Heart right ventricle (tissue), 16 donors: ENCODE results near the gene ZNF205. TPM values are rescaled to one million over a fixed set of nuclear protein-coding genes. Genes with fewer than 3 reads are reported as not detected.
A peak's percentile ranks its signal among the peaks of the same experiment; 100 is the strongest.

Source experiments
- ATAC-seq, 8 donors: fragments of 200-7000 bp; cut with Tn5 transposase; one replicate each; pipeline ENCODE4 v1.9.1; 2020; ENCODE audit warnings: mild to moderate bottlenecking in 8 of 8, moderate library complexity in 8 of 8, moderate number of reproducible peaks in 1 of 8
- DNase-seq, 2 donors: peaks; one replicate each; pipeline ENCODE4 v3.0.0-alpha.2; 2020
- H3K27ac ChIP-seq, 10 donors: fragments of 200-600 bp; sonication (generic) in 2 of 10; one replicate each; pipeline versions ENCODE4 v1.5.0 to v1.8.0; 2020 to 2022; ENCODE audit warnings: mild to moderate bottlenecking in 3 of 10
- H3K27me3 ChIP-seq, 7 donors: fragments of 200-600 bp; one replicate each; pipeline ENCODE4 v1.8.0; 2021 to 2022; ENCODE audit warnings: mild to moderate bottlenecking in 2 of 7
- H3K36me3 ChIP-seq, 9 donors: fragments of 200-600 bp; sonication (generic) in 1 of 9; one replicate each; pipeline versions ENCODE4 v1.5.0 to v1.8.0; 2020 to 2022; ENCODE audit warnings: mild to moderate bottlenecking in 2 of 9
- H3K4me1 ChIP-seq, 9 donors: fragments of 200-600 bp; sonication (generic) in 1 of 9; one replicate each; pipeline versions ENCODE4 v1.5.0 to v1.8.0; 2020 to 2022; ENCODE audit warnings: mild to moderate bottlenecking in 4 of 9
- H3K4me3 ChIP-seq, 10 donors: fragments of 200-600 bp; sonication (generic) in 2 of 10; one replicate each; pipeline versions ENCODE4 v1.5.0 to v1.8.0; 2020 to 2022; ENCODE audit warnings: mild to moderate bottlenecking in 7 of 10, moderate library complexity in 2 of 10
- H3K9me3 ChIP-seq, 11 donors: fragments of 200-600 bp in 10 of 11; sonication (generic) in 2 of 11; one replicate each; pipeline versions ENCODE4 v1.5.0 to v1.8.0; 2013 to 2022; ENCODE audit warnings: mild to moderate bottlenecking in 2 of 11, control low read depth in 1 of 11, moderate library complexity in 1 of 11
- WGBS, 2 donors: extraction: QIAGEN DNeasy Blood & Tissue Kit; methylation state at CpG; one replicate each; pipeline ENCODE4 v1.1.7; 2013; ENCODE audit warnings: inconsistent platforms in 1 of 2; 5-methylcytosine and 5-hydroxymethylcytosine counted together
- intact Hi-C, 10 donors: fragments of 100-400 bp; cut with DNase I; formaldehyde crosslinking; loops; one replicate each; pipeline versions ENCODE4 v1.11.1 to v1.14.2; 2022
- polyA plus RNA-seq, 2 donors: library from polyadenylated mRNA; stranded (reverse); fragments of 200-250 nt; gene quantifications; one replicate each; pipeline ENCODE4 v1.2.3, GENCODE V29; 2013
- total RNA-seq, 10 donors: library from RNA; stranded (reverse); fragmentation: NEBNext Ultra II Directional in 3 of 10; extraction: Animal tissue kit (Norgen Biotek cat#: 25700) in 3 of 10; gene quantifications; one replicate each; pipeline versions ENCODE4 v1.2.1 to v1.2.4, GENCODE V29; 2021 to 2023
- TF ChIP-seq, protein P1 (sequence below), 9 donors: fragments of 200-600 bp; sonication (generic) in 2 of 9; IDR thresholded peaks; one replicate each; pipeline versions ENCODE4 v1.5.0 to v1.8.0; 2021 to 2022; ENCODE audit warnings: antibody characterized with exemption in 9 of 9, mild to moderate bottlenecking in 5 of 9, moderate library complexity in 1 of 9
- donor health status: Arrhythmogenic right ventricular cardiomyopathy.
- donor health status: ischemic (EF 13 %, LVEDD 7.1; RV severe dilation, severe dysfunction).
- donor health status: healthy with polysubstance abuse.
- donor health status: DM: no; HTN: yes; CAD: no.
- donor health status: DM: no; HTN: no; CAD: no.
- donor health status: ischemic (EF 25% LVEDD 6.9; RV normal size, moderate dysfunction).
- donor health status: ischemic (EF 25% LVEDD 5.7; RV mildly dilated, moderate dysfunction).
- donor health status: healthy.
- donor health status: DM: yes; HTN: yes; CAD: no.
- donor health status: Ischemic cardiomyopathy.
- donor health status: ischemic (EF 35%, LVEDD 5.7; RV mildly dilated, moderate dysfunction).
- donor health status: nonischemic (EF 11% LVEDD 7.7; RV severe dilation, severe dysfunction).
- donor health status: DM: yes; HTN: yes; CAD: no.
- donor health status: PGD.
- donor health status: ischemic (EF 29% LVEDD 5.4; RV normal size, mild dysfunction).
- donor health status: nonischemic (EF 23%, LVEDD 6.1; RV moderate dilation, normal function).

Gene ZNF205
- total and polyA plus RNA-seq, 12 donors = 5.8 to 26.9 (median 8.0) TPM

DNA sequence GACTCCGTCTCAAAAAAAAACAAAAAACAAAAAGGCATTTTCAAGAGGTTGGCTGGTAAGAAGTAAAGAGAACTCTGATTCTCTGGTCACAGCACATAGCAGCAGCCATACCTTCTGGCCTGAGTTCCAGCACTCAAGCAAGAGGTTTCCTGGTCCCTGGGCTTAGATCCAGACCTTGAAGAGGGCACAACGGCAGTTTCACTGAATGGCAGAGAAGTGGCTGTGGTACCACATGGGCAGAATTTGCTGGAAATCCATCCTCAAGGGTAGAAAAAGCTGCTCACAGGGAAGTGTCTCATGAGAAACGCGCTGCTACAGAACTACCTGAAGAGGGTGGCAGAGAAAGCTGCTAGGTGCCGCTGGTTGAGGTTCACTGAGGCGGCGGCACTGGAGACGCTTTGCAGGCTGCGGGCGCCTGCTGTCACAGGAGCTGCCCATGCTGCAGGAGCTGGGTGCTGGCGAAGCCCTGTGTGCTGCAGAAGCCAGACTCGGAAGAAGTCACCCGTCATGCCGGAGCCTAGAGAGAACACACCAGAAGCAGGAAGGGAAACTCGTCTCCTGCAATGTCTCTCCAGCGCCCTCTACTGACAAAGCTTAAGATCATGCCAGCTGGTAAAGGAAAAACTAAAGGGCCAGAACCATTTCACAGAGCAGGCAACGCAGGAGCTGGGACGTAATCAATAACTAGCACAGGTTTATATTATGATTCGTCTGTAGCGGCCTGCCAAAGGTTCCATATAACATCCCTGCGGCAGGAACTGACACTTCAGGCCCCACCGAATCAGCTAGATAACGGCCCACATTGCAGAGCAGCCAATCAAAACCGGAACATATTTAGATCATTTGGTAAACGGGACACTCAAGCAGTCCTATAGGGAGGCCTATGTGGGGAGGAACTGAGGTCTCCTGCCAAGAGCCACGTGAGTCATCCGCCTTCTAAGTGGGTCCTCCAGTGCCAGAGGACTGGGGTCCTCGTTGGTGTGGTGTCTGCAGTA is 17.0 kb downstream of the ZNF205 start:
- ATAC-seq (peak; percentile 68 to 81 (median 79)), DNase-seq (peak; percentile 62 to 84)
- H3K4me3 ChIP-seq = peak overlapping the region in 9 of 10 donors; percentile 27 to 66 (median 59)
- H3K27ac ChIP-seq = peak overlapping the region in 9 of 10 donors; percentile 57 to 92 (median 80)
- TF ChIP-seq, protein P1, sequence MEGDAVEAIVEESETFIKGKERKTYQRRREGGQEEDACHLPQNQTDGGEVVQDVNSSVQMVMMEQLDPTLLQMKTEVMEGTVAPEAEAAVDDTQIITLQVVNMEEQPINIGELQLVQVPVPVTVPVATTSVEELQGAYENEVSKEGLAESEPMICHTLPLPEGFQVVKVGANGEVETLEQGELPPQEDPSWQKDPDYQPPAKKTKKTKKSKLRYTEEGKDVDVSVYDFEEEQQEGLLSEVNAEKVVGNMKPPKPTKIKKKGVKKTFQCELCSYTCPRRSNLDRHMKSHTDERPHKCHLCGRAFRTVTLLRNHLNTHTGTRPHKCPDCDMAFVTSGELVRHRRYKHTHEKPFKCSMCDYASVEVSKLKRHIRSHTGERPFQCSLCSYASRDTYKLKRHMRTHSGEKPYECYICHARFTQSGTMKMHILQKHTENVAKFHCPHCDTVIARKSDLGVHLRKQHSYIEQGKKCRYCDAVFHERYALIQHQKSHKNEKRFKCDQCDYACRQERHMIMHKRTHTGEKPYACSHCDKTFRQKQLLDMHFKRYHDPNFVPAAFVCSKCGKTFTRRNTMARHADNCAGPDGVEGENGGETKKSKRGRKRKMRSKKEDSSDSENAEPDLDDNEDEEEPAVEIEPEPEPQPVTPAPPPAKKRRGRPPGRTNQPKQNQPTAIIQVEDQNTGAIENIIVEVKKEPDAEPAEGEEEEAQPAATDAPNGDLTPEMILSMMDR (IDR thresholded peaks at IDR 0.05) = peak; percentile 81 to 96 (median 94)
- no peaks in the 10 kb centered on the region for H3K9me3 ChIP-seq
- H3K4me1 ChIP-seq = peaks cover 3 to 51% (median 38%) of the 10 kb centered on the region in 9 donors
- 7 to 13% methylated on average over 28 of the region's 28 CpGs for WGBS, 2 donors
- no peaks in the 10 kb centered on the region for H3K27me3 ChIP-seq
- H3K36me3 ChIP-seq = peaks cover 0 to 32% (median 0%) of the 10 kb centered on the region in 9 donors
- intact Hi-C loops = loop anchor here in 7 of 10 donors (1.0 to 5.0 kb wide), 6 partner anchors 35 to 72 kb away; no protein-coding TSS in a partner anchor

DNA sequence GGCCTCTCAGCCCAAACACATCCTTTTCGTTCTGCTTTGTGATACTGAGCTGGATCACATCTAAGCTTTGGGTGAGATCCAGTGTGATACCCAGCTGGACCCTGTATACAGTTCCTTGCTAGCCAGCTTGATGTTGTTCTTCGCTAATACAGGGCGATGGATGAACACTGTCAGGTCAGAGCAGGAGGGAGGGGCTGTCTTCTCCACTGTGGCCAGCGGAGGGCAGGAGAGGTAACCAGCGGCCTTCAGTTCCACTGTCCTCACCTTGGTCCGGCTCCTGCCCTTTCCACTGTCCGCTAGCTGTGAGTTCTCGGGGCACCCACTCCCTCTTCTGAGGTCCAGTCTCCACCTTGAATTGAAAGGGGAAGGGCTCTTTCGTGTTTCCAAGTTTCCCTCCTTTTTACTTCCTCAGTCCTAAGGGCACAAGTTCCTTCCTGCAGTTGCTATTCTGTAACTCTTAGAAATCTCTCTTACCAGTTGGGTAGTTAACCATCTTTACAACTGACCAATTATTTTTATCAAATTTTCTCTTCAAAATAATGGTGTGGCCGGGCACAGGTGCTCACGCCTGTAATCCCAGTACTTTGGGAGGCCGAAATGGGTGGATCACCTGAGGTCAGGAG is 19.5 kb downstream of the ZNF205 start:
- TF ChIP-seq, protein P1 (IDR thresholded peaks at IDR 0.05) = peak; percentile 10 to 57 (median 52)
- ATAC-seq (no peak), DNase-seq (no peak)
- H3K4me1 ChIP-seq = peaks cover 3 to 58% (median 42%) of the 10 kb centered on the region in 9 donors
- peak overlapping the region in 1 of 10 donors; percentile 21 for H3K27ac ChIP-seq
- WGBS, 2 donors = 64 to 68% methylated on average over 12 of the region's 12 CpGs
- H3K36me3 ChIP-seq = peaks cover 0 to 32% (median 0%) of the 10 kb centered on the region in 9 donors
- no peaks in the 10 kb centered on the region for H3K9me3 ChIP-seq
- H3K27me3 ChIP-seq = no peaks in the 10 kb centered on the region
- no peak overlapping the region for H3K4me3 ChIP-seq
- intact Hi-C loops = loop anchor here in 1 of 10 donors (5.0 kb wide), 1 partner anchor 70 kb away; no protein-coding TSS in a partner anchor

DNA sequence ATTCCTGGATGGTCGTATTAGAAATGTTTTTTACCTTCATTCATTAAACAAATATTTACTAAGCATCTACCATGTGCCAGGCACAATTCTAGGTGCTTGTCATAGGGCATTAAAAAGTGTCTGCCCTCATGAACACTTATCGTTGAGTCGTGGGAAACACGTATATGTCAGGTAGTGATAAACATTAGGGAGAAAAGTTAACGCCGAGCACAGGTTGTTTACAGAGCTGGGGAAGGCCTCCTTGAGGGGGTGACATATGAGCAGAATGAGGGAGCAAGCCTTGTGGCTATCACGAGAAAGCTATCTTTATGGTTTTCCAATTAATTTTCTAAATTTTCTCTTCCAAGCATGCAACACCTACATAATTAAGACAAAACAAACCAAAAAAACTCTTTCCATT is 21.5 kb downstream of the ZNF205 start:
- H3K4me3 ChIP-seq = peak overlapping the region; percentile 66 to 99 (median 88)
- no peak for DNase-seq
- 11 to 17% methylated on average over 7 of the region's 7 CpGs for WGBS, 2 donors
- intact Hi-C loops = loop anchor here in 1 of 10 donors (5.0 kb wide), 1 partner anchor 72 kb away; no protein-coding TSS in a partner anchor
- TF ChIP-seq, protein P1 (IDR thresholded peaks at IDR 0.05) = no peak
- no peaks in the 10 kb centered on the region for H3K9me3 ChIP-seq
- H3K27me3 ChIP-seq = no peaks in the 10 kb centered on the region
- peaks cover 3 to 50% (median 39%) of the 10 kb centered on the region in 9 donors for H3K4me1 ChIP-seq
- peak overlapping the region; percentile 71 to 98 (median 92) for H3K27ac ChIP-seq
- no peak for ATAC-seq
- peaks cover 0 to 42% (median 5%) of the 10 kb centered on the region in 9 donors for H3K36me3 ChIP-seq
